Measurements from ENCODE around the gene CBFB. TPM values are rescaled to one million over a fixed set of nuclear protein-coding genes. Genes with fewer than 3 reads are reported as not detected.
A peak's percentile ranks its signal among the peaks of the same experiment; 100 is the strongest.

The CBFB gene
- total RNA-seq, 6 donors from 2014 or later, result 31.4 to 73.4 (median 54.1) TPM

DNA sequence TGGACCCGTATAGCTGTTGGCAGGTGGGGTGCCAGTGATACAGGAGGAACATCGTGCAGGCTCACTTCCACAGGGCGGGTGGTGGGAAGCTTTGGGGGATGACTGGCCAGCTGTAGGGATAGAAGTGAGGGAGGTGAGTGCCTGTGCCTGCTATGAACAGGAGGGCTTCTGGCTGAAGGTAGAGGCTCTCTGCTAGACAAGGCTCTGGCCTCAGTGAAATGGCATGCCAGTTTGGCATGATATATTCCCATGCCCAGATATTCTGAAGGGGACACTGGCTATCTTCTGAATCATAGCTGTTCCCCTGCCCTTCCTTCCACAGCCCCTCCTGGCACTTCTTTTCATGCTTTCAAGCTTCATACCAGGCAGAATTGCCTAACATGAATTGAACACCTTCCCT, 99.9 kb downstream of the CBFB start:
- Histone ChIP-seq H3K27me3 (no peaks in the 10 kb centered on the region), H3K4me1 (no peaks in the 10 kb centered on the region), H3K4me3 (no peak overlapping the region), H3K9me3 (no peaks in the 10 kb centered on the region), H3K27ac (no peak overlapping the region), H3K36me3 (peaks cover 13 to 60% (median 50%) of the 10 kb centered on the region in 4 donors)
- TF ChIP-seq, protein P1, sequence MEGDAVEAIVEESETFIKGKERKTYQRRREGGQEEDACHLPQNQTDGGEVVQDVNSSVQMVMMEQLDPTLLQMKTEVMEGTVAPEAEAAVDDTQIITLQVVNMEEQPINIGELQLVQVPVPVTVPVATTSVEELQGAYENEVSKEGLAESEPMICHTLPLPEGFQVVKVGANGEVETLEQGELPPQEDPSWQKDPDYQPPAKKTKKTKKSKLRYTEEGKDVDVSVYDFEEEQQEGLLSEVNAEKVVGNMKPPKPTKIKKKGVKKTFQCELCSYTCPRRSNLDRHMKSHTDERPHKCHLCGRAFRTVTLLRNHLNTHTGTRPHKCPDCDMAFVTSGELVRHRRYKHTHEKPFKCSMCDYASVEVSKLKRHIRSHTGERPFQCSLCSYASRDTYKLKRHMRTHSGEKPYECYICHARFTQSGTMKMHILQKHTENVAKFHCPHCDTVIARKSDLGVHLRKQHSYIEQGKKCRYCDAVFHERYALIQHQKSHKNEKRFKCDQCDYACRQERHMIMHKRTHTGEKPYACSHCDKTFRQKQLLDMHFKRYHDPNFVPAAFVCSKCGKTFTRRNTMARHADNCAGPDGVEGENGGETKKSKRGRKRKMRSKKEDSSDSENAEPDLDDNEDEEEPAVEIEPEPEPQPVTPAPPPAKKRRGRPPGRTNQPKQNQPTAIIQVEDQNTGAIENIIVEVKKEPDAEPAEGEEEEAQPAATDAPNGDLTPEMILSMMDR (IDR thresholded peaks at IDR 0.05), result no peak
- TF ChIP-seq EP300 (IDR thresholded peaks at IDR 0.05) (no peak), POLR2AphosphoS5 (IDR thresholded peaks at IDR 0.05) (no peak), POLR2A (IDR thresholded peaks at IDR 0.05) (no peak)
- DNase-seq (no peak), ATAC-seq (ENCODE audit: low FRiP score in 2 of 2) (no peak)
- WGBS, 2 donors, result 93 to 98% methylated on average over 3 of the region's 3 CpGs

DNA sequence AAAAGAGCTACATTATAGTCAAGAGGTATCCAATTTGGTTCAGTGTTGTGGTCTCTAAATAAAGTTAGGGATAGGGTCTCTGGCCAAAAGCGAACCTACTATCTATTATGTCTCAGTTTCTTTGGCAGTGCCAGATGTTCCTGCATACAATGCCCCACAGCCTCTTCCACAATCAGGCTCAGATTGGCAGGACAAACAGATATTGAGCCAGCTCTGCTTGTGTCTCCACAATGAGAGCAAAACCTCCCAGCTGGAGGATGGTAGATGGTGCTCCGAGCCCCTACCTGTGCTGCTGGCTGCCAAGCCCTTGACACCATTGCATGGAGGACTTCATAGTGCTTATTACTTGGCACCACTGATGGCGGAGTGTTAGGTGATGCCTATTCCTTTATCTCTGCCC, 100.5 kb downstream of the CBFB start:
- 89 to 97% methylated on average over 3 of the region's 3 CpGs for WGBS, 2 donors

DNA sequence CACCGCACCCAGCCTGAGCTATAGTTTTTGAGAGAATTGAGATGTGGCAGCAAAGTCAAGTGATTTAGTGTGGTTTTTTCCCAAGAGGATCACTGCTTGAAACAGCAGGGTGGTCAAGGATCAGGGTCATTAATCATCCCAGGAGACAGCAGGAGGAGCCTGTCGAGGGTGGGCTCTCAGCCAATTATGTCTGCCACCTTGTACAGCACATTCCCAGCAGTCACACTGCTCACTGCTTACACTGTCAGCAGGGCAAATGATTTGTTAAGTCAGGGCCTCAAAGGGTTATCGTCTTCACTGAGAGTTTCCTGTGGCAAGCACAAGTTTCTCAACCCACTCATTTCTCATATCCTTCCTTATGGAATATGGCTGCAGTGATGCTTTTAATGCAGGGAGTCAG, 108.7 kb downstream of the CBFB start:
- H3K36me3 ChIP-seq, result peaks cover 36 to 92% (median 81%) of the 10 kb centered on the region in 4 donors
- no peak overlapping the region for H3K4me3 ChIP-seq
- ATAC-seq (ENCODE audit: low FRiP score in 2 of 2) (no peak), DNase-seq (no peak)
- TF ChIP-seq, protein P1 (IDR thresholded peaks at IDR 0.05), result no peak
- TF ChIP-seq POLR2AphosphoS5 (IDR thresholded peaks at IDR 0.05) (no peak), EP300 (IDR thresholded peaks at IDR 0.05) (no peak), POLR2A (IDR thresholded peaks at IDR 0.05) (no peak)
- no peak overlapping the region for H3K27ac ChIP-seq
- WGBS, 2 donors, result 61 to 62% methylated on average over 3 of the region's 3 CpGs
- H3K27me3 ChIP-seq, result no peaks in the 10 kb centered on the region
- no peaks in the 10 kb centered on the region for H3K9me3 ChIP-seq
- H3K4me1 ChIP-seq, result no peaks in the 10 kb centered on the region

More for the DNA sequence above, 100.5 kb downstream of the CBFB start:
- ATAC-seq (ENCODE audit: low FRiP score in 2 of 2) (no peak), DNase-seq (no peak)
- no peak overlapping the region for H3K27ac ChIP-seq
- TF ChIP-seq POLR2AphosphoS5 (IDR thresholded peaks at IDR 0.05) (no peak), POLR2A (IDR thresholded peaks at IDR 0.05) (no peak), EP300 (IDR thresholded peaks at IDR 0.05) (no peak)
- TF ChIP-seq, protein P1 (IDR thresholded peaks at IDR 0.05), result no peak
- no peak overlapping the region for H3K4me3 ChIP-seq
- no peaks in the 10 kb centered on the region for H3K27me3 ChIP-seq
- H3K36me3 ChIP-seq, result peaks cover 15 to 63% (median 51%) of the 10 kb centered on the region in 4 donors
- H3K9me3 ChIP-seq, result no peaks in the 10 kb centered on the region
- H3K4me1 ChIP-seq, result no peaks in the 10 kb centered on the region

DNA sequence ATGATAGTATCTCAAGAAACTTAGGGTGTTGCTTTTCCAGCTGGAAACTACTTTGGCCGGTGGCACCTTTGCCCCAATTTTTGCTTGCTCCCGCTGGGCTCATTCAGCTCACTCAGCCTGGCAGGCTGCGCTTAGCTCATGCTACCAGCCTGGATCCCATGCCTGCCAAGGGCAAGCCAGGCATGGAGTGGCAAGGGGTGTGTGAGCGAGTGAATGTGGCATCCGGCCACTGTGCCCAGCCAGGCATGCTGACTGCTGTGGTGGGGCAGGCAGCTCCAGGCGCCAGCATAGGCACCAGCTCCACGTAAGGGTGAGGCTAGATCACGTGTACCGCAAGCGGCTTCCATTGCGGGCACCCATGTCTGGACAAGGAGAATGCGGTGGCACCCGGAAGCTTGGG, 112.4 kb downstream of the CBFB start:
- ATAC-seq (ENCODE audit: low FRiP score in 2 of 2), result no peak

More for the DNA sequence above, 112.4 kb downstream of the CBFB start:
- TF ChIP-seq, protein P1 (IDR thresholded peaks at IDR 0.05), result no peak
- TF ChIP-seq POLR2A (IDR thresholded peaks at IDR 0.05), result no peak
- no peak for TF ChIP-seq POLR2AphosphoS5 (IDR thresholded peaks at IDR 0.05)
- TF ChIP-seq EP300 (IDR thresholded peaks at IDR 0.05), result no peak
- H3K4me1 ChIP-seq, result no peaks in the 10 kb centered on the region
- DNase-seq, result peak in 1 of 2 donors; percentile 50
- no peaks in the 10 kb centered on the region for H3K9me3 ChIP-seq
- H3K27ac ChIP-seq, result no peak overlapping the region
- peaks cover 38 to 93% (median 85%) of the 10 kb centered on the region in 4 donors for H3K36me3 ChIP-seq
- no peaks in the 10 kb centered on the region for H3K27me3 ChIP-seq
- no peak overlapping the region for H3K4me3 ChIP-seq
- 94 to 95% methylated on average over 11 to 12 of the region's 13 CpGs for WGBS, 2 donors
